NCI-H2029 treated with DMSO at 0.1 percent for 48 hours (cell line): ENCODE data around the gene GPC6.
"Not testable (repeated sequence)": the region's sequence is repeated elsewhere in the genome, so short reads cannot be mapped to it uniquely, and the experiment has no call there.

Experiments used
- DNase-seq: peaks from one replicate; lab custom pipeline; 2025; lab: John Stamatoyannopoulos, UW

GPC6 gene

GRCh38 chr13:94209117-94209516 lies 982.5 kb downstream of the GPC6 start:
- no peak for DNase-seq

GRCh38 chr13:94209913-94210312 lies 983.3 kb downstream of the GPC6 start:
- DNase-seq = not testable (repeated sequence)

GRCh38 chr13:94210816-94211215 lies 984.2 kb downstream of the GPC6 start:
- no peak for DNase-seq

GRCh38 chr13:94212196-94212595 lies 985.6 kb downstream of the GPC6 start:
- no peak for DNase-seq

- no peak for DNase-seq
These were observed 987.5 kb downstream of the GPC6 start for GRCh38 chr13:94214121-94214520.

- DNase-seq = no peak
These were observed 988.4 kb downstream of the GPC6 start for GRCh38 chr13:94214975-94215374.

- no peak for DNase-seq
These were observed 989.9 kb downstream of the GPC6 start for GRCh38 chr13:94216476-94216875.

GRCh38 chr13:94217370-94217769 lies 990.8 kb downstream of the GPC6 start:
- DNase-seq = no peak

- no peak for DNase-seq
These were observed 991.9 kb downstream of the GPC6 start for GRCh38 chr13:94218537-94218936.

- DNase-seq = no peak
These were observed 992.3 kb downstream of the GPC6 start for GRCh38 chr13:94218951-94219350.

- DNase-seq = no peak
These were observed 998.1 kb downstream of the GPC6 start for GRCh38 chr13:94224670-94225069.

GRCh38 chr13:94227255-94227879 lies 1000.8 kb downstream of the GPC6 start:
- DNase-seq = no peak

GRCh38 chr13:94228763-94229162 lies 1002.2 kb downstream of the GPC6 start:
- DNase-seq = no peak

- DNase-seq = no peak
These were observed 1005.7 kb downstream of the GPC6 start for GRCh38 chr13:94232161-94232950.

- DNase-seq = no peak
These were observed 1006.3 kb downstream of the GPC6 start for GRCh38 chr13:94232956-94233355.

- no peak for DNase-seq
These were observed 1006.8 kb downstream of the GPC6 start for GRCh38 chr13:94233401-94233800.

- no peak for DNase-seq
These were observed 1007.2 kb downstream of the GPC6 start for GRCh38 chr13:94233837-94234236.

GRCh38 chr13:94234738-94235137 lies 1008.1 kb downstream of the GPC6 start:
- no peak for DNase-seq

GRCh38 chr13:94236132-94236531 lies 1009.5 kb downstream of the GPC6 start:
- no peak for DNase-seq

- DNase-seq = no peak
These were observed 1010.3 kb downstream of the GPC6 start for GRCh38 chr13:94236872-94237271.

GRCh38 chr13:94239135-94239534 lies 1012.5 kb downstream of the GPC6 start:
- no peak for DNase-seq

- DNase-seq = no peak
These were observed 1015.9 kb downstream of the GPC6 start for GRCh38 chr13:94242554-94242953.

- DNase-seq = no peak
These were observed 1016.9 kb downstream of the GPC6 start for GRCh38 chr13:94243551-94243950.

GRCh38 chr13:94246495-94246894 lies 1019.9 kb downstream of the GPC6 start:
- no peak for DNase-seq
